CD4-positive, alpha-beta T cell treated with Interleukin-15 for 4 hours (primary cell): ENCODE measurements around the gene PRAC1.

Source experiments
- DNase-seq: peaks from one replicate; pipeline ENCODE4 v3.0.0-alpha.2; 2020; ENCODE audit warnings: low spot score

Gene PRAC1

DNA sequence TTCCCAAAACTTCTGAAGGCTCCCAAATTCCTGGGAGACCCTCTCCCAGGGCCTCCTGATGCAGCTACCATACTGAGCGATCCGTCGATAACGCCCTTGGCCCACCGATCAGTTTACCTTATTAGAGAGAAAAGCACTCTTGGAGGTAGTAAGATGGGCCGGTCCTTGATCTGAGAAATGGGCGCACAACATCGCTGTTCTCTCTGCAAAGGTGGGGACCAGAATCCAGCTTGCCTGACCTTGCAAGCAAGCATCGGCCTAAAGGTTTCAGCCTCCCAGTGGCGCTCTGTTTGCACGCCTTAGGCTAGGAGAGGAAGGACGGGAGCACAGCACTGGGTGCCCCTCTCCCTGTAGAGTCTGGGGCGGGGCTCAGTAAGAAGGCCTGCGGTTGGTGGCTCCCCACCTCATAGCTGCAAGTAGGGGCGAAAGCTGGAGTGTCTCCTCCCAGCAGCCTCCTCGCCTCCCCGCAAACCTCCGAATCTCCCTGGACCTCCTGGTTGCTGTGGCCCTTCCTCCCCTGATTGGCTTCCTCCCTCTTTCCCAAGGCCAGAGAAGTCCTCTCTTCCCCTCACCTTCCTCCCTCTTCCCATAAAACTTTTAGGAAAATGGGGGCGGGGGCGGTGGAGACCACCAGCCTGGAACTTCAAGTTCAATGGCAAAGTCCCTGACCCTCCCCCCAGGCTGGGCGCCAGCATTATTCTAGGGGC, at the start of gene PRAC1:
Gene PRAC1 (minus strand): TSS at position 318 of the 707 bp plus-strand sequence. CDS start 126 bp downstream, at position 192.
- DNase-seq, result no peak

- no peak for DNase-seq
These were observed 48.6 kb upstream of the PRAC1 start for GRCh38 chr17:48770954-48771353.

GRCh38 chr17:48769009-48769675, 46.8 kb upstream of the PRAC1 start:
- DNase-seq, result no peak

DNA sequence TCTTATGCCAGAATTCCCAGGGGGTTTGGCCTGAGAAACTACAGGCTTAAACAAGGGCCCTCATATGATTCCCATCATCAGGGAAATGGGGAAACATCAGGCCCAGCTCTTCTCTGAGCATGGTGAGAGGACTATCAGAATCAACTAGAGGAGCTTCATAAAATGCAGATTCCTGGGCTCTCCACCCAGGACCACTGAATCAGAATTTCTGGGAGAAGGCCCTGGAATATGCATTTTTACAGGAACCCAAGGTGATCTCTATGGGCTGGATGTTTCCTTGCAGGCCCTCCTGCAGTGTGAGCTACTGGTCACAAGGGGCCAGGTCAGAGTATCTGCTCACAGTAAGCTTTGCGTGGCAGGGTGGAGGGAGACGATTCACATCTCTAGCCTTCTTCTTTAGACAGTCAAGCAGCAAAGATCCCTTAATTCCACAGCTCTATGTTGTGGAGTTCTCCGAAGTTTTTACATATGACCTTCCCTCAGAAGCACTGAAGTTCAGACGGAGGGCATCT, 45.0 kb upstream of the PRAC1 start:
- no peak for DNase-seq

GRCh38 chr17:48761114-48761513, 38.8 kb upstream of the PRAC1 start:
- no peak for DNase-seq

- DNase-seq, result no peak
These were observed 38.1 kb upstream of the PRAC1 start for GRCh38 chr17:48760411-48760810.

- DNase-seq, result no peak
These were observed 37.0 kb upstream of the PRAC1 start for GRCh38 chr17:48759288-48759687.

DNA sequence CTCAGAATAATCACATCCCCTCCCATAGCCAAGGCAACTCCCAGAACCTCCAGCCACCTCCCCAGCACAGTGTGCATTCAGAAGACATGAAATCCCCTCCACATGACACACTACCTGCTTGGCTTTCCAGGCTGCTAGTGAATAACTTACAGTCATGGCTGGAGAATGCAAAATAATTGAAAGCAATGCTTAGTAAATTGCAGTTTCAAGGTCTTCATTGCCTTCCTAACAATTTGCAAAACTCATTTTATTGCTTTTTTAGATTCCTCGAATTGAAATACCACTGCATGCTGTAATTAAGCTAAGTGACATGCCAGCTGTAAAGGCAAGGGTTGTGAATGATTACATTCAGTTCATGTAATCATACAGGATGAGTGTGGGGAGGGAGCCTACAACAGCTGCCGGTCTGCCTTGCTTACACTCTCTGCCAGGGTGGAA, 35.2 kb upstream of the PRAC1 start:
- DNase-seq, result no peak

- DNase-seq, result no peak
These were observed 34.5 kb upstream of the PRAC1 start for GRCh38 chr17:48756830-48757251.

- no peak for DNase-seq
These were observed 33.0 kb upstream of the PRAC1 start for GRCh38 chr17:48755356-48755755.

GRCh38 chr17:48754500-48755261, 32.4 kb upstream of the PRAC1 start:
- no peak for DNase-seq

DNA sequence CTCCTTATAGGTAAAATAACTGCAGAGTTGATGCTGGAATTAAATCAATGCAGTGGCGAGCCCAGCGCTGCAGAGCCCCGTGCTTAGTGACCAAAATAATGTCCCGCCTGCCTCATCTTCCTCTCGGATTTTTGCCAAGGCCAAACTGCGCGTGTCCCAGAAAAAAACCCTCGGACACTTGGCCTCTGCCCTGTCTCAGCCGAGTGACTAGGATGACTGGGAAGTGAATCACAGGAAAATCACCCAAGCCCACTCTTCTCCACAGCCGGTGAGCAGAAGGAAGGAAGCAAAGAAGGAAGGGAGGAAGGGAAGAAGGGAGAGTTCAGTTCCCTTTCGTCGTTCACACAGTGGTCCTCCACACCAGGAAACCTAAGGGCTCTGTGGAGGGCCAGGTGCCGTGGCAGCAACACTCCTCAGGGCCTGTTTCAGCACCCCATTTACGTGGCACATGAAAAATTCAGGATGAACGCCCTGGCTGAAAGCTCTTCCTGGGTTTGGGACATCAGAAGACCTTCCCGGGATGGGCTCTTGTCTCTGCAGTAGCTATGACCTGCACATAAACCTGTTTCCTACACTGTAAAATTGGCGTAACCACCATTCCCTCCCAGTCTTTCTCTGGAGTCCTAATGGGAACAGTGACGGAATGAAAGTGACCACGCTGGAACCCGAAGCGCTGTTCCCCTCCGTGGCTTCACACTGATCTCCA, 31.6 kb upstream of the PRAC1 start:
- DNase-seq, result no peak

GRCh38 chr17:48752399-48753288, 30.3 kb upstream of the PRAC1 start:
- DNase-seq, result no peak

GRCh38 chr17:48751733-48752398, 29.5 kb upstream of the PRAC1 start:
- no peak for DNase-seq

GRCh38 chr17:48751172-48751571, 28.9 kb upstream of the PRAC1 start:
- DNase-seq, result no peak

DNA sequence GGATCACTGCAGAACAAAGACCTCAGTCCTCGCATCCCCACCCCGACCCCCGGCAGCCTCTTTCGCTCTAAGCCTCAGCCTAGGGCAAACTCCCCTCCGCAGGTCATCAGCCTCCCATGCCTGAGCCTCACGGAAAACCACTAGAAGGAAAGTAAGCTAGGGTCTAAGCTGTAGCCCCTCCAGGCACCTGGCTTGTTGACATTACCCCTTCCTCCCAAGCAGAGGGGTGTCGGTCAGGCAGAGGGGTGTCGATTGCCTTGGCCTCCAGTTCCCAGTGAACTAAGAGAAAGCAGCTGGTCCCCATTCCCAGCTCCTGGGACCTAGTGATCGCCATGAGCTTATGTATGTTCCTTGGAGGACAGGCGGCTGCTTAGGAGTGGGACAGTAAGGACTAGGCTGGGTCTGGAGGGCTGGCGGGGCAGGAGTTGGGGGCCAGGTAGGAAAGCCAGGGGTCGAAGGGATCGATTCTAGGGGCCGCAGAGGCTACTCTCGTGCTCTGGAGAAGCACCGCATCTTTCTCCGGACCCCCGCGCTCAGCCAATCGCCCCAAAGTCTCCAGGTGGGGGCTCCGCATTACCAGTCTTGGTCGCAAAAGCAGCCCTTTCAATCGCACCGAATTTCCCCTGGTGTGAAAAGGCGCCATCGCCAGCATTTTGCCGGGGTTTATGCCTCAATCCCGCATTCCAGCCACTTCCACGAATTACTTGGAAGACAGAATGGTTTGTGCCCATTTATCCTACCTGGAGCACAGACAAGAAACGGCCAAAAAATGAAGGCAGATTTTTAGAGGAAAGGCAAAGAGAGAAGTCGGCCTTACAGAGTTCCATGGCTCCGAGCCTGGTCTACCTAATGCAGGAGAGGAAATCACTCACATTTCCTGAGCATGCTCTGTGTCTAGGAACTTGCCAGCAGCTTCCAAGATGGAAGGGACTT, 27.6 kb upstream of the PRAC1 start:
- no peak for DNase-seq

GRCh38 chr17:48748718-48749566, 26.6 kb upstream of the PRAC1 start:
- no peak for DNase-seq
